GM08714 (cell line): ENCODE measurements around the gene USP32.

Experiments used
- H3K4me3 ChIP-seq: fragments of 200-500 bp; sonication (Bioruptor generic); 2 replicates; pipeline ENCODE4 v1.5.1; 2014; ENCODE audit warnings: mild to moderate bottlenecking, low read length, inconsistent platforms
- ZNF274 ChIP-seq: IDR thresholded peaks from 2 replicates; pipeline ENCODE4 v1.6.1; 2012; ENCODE audit warnings: mild to moderate bottlenecking, low read depth, low read length

The USP32 gene

GRCh38 chr17:60141111-60142018, 250.6 kb downstream of the USP32 start:
- TF ChIP-seq ZNF274, result no peak
- no peak overlapping the region for H3K4me3 ChIP-seq

DNA sequence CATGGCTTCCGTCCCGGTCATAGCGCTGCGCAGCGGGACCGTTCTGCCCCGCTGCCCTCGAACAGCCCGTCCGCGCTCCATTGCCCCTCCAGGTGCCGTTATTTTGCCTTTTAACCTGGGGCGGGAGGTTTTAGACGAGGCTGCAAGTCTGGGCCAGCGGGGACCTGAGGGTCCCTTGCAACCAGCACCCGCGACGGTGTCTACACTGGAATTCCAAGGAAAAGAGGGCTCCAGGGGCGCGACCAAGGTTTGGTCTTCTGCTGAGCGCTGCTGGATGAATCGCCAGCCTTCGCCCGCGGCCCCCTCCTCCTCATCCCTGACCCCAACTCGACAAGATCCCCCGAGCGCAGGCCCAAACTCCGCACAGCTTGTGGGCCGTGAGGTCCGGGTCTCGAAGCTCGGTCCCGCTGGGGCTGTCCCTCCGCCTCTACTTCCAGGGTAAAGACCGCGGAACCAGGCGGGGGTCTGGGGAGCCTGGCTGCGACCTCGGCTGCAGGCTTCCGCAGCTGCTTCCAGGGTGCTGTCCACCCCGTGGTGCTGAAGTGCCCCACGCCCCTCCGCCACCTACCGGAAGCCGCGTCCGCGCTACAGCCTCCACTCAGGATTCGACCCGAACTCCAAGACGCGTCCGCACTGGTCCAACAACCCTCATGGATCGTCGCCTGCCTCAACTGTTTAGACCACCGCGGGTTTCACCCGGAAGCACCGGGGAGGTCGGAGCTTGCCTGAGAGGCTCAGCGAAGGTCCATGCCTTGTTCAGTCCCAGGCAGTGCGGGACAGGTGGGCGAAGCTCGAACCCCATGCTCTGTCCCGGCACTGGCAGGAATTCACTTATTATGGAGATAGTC, 252.3 kb downstream of the USP32 start:
- H3K4me3 ChIP-seq, result no peak overlapping the region
- no peak for TF ChIP-seq ZNF274

- no peak overlapping the region for H3K4me3 ChIP-seq
- no peak for TF ChIP-seq ZNF274
Measured at GRCh38 chr17:60138769-60139437, 253.0 kb downstream of the USP32 start.

GRCh38 chr17:60137731-60138130, 254.2 kb downstream of the USP32 start:
- H3K4me3 ChIP-seq, result no peak overlapping the region

GRCh38 chr17:60135951-60136666, 255.8 kb downstream of the USP32 start:
- H3K4me3 ChIP-seq, result no peak overlapping the region

More at GRCh38 chr17:60137731-60138130, 254.2 kb downstream of the USP32 start:
- TF ChIP-seq ZNF274, result no peak

DNA sequence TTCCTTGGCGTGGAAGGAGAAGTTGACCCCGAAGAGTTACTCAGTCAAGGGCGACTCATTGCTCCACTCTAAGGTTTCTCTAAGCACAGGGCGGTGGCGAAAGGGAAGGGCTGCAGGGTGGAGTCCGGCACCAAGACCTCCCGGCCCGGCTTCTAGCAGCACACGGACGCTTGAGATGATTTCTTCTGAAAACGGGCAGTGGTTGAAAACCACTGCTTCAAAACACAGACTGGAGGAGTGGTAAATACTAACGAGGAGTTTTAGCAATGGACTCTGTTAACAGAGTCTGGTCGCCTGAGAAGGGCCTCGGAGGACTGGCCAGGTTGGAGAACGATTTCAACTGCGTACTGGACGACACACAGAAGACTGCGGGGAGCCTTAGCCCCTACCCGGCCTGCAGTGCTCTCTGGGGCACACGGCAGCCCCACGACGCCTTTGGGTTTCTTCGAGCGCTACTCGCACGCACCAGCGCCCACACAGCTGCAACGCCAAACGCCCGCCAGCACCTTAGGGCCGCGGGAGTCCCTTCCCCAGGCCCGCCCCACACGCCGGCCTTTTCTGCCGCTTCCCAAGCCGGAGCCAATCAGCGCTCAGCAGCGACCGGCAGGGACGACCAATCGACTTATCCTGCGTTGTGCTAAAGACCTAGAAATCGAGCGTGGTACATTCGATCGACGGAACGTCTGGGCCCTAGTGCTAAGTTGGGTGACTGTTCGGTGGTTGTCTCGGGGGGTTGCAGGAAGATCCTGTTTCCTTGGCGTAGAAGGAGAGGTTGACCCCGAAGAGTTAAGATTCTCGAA, 256.6 kb downstream of the USP32 start:
- no peak for TF ChIP-seq ZNF274
- peak overlapping the region; percentile 64 for H3K4me3 ChIP-seq

More at GRCh38 chr17:60135951-60136666, 255.8 kb downstream of the USP32 start:
- no peak for TF ChIP-seq ZNF274

DNA sequence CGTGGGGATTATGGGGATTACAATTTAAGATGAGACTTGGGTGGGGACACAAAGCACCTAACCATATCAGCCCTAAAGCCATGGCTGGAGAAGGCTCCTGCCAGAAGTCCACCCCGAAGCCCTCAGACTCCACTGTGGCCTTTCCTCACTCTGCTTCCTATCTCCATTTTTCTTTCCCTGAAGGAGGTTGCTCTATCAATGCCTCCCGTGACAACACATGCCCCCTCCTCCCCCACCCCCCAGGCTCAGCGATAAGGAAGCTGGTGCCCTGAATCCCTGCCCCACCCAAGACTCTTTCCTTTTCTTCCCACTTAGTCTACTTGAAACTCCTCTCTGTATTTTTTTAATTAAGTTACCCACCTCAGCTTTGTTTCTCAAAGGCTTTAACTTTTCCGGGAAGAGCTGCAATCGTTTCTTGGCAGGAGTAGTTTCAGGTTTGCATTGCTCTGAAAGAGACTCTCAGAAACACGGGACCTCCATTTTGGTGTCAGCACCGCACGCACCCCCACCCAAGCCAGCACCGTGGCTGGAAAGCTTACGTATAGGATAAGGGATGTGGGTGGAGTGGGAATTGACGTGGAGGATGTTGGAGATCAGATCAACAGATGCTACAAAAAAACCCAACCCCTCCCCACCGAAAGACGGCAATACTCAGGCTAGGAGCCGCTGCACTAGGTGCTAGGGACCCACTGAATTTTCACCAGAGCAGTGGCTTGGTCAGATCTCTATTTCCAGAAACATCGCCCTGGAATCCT, 257.4 kb downstream of the USP32 start:
- H3K4me3 ChIP-seq, result peak overlapping the region; percentile 64
- TF ChIP-seq ZNF274, result no peak

DNA sequence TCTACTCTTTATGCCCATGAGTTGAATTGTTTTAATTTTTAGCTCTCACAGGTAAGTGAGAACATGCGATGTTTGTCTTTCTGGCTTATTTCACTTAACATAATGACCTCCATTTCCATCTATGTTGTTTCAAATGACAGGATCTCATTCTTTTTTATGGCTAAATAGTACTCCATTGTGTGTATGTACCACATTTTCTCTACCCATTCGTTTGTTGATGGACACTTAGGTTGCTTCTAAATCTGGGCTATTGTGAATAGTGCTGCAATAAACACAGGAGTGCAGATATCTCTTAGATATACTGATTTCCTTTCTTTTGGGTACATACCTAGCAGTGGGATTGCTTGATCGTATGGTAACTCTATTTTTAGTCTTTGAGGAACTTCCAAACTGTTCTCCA, 261.5 kb downstream of the USP32 start:
- TF ChIP-seq ZNF274, result no peak
- no peak overlapping the region for H3K4me3 ChIP-seq

DNA sequence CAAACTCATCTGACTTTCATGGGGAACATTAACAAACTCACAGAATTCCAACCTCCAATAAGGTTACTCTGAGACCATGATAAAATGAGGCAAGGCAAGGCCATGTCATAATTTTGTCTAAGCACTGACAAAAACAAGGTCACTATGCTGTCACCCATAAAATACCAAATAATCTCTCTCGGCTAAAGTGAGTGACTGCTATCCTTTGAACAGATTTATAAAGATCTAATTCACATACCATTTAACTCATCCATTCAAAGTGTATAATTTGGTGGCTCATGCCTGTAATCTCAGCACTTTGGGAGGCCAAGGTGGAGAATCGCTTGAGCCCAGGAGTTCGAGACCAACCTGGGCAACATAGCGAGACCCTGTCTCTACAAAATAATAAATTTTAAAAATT, 262.8 kb downstream of the USP32 start:
- no peak overlapping the region for H3K4me3 ChIP-seq
- no peak for TF ChIP-seq ZNF274
